ENCODE data around the gene MELTF.
A peak's percentile ranks its signal among the peaks of the same experiment; 100 is the strongest.

MELTF gene

DNA sequence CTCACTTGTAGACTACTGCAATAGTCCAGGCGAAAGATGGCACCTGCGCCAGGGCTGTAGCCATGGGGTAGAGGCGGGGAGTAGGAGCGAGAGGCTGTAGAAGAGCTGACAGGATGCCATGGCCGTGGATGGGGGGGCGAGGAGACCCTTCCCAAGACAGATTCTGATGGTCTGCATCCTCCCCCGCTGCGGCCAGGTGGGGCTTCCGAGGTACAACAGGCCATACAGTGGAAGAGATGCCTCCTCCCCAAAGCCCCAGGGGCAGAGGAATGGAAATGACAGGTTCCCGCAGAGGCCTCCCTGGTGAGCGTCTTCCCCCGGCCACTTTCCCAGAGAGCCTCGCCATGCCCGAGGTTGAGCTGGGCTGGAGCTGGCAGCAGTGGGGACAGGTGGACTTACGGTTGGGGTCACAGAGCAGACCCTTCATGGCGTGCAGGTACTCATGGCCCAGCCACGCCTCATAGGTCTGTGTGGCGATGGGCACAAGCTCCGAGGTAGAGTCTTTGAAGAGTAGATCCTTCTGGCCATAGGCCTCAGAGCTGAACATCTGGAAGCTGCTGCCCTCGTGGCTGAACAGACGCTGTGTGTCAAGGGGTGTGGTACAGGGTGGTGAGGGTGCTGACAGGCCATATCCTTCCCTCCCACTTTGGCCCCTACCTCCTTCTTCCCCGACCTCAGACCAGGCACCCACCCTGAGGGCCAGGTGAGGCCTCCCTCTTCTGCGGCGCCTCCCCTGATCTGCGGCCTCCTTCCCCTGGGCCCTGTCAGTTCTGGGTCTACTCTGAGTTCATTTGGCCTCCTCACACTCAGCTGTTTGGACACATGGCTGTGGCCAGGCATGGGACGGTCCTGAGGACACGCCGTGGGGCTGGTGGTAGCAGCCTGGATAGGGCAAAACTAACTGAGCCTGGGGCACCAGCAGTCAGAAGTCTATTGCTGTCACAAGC is 13.6 kb downstream of the MELTF start:
- TF ChIP-seq EZH2 (IDR thresholded peaks at IDR 0.05): no peak
- no peak for TF ChIP-seq FOXP2 (optimal IDR thresholded peaks at IDR 0.05; ENCODE audit: control extremely low read depth, extremely low read length, insufficient read depth)
- TF ChIP-seq POLR2AphosphoS5 (IDR thresholded peaks at IDR 0.05; ENCODE audit: borderline replicate concordance, low read depth, low read length): no peak
- H3K36me3 ChIP-seq (ENCODE audit: insufficient read depth, low read length): no peaks in the 10 kb centered on the region
- H3K9me3 ChIP-seq (ENCODE audit: low read depth, low read length): no peaks in the 10 kb centered on the region; the same call in 1 of the 2 replicates
- H3K4me3 ChIP-seq: no peak overlapping the region
- no peak overlapping the region for H3K9ac ChIP-seq (ENCODE audit: insufficient read length)
- no peak for DNase-seq (ENCODE audit: low read depth, low spot score)
- H3K27ac ChIP-seq: no peak overlapping the region

DNA sequence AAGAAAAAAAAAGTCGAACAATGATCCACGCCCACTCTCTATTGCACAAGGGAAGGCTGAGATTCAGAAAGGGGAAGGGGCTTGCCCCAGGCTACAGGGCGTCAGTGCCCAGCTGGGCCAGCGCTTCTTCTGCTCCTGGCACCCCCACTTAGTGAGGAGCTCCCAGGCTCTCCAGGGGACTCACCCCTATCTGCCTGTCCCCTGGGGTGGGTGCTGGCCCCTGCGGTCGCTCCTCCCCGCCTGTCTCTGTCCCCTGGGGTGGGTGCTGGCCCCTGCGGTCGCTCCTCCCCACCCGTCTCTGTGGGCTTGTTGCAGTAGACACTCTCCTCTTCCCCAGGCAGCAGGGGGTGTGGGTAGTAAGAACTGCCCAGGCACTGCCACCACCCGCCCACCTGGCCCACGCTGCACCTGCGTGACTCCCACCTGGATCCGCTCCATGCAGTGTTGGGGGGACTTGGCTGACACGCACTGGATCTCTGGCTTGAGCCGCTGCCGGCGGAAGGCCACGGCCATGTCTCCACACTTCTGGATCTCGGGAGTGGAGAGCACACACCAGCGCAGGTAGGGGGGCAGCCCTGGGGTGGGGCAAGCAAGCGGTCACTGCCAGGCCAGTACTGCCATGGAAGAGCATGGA is 14.6 kb downstream of the MELTF start:
- no peak overlapping the region for H3K27ac ChIP-seq
- H3K36me3 ChIP-seq (ENCODE audit: insufficient read depth, low read length): no peaks in the 10 kb centered on the region
- no peaks in the 10 kb centered on the region; the same call in 1 of the 2 replicates for H3K9me3 ChIP-seq (ENCODE audit: low read depth, low read length)
- no peak for TF ChIP-seq FOXP2 (optimal IDR thresholded peaks at IDR 0.05; ENCODE audit: control extremely low read depth, extremely low read length, insufficient read depth)
- no peak for TF ChIP-seq POLR2AphosphoS5 (IDR thresholded peaks at IDR 0.05; ENCODE audit: borderline replicate concordance, low read depth, low read length)
- TF ChIP-seq EZH2 (IDR thresholded peaks at IDR 0.05): no peak
- no peak overlapping the region for H3K9ac ChIP-seq (ENCODE audit: insufficient read length)
- no peak overlapping the region for H3K4me3 ChIP-seq
- DNase-seq (ENCODE audit: low read depth, low spot score): no peak

DNA sequence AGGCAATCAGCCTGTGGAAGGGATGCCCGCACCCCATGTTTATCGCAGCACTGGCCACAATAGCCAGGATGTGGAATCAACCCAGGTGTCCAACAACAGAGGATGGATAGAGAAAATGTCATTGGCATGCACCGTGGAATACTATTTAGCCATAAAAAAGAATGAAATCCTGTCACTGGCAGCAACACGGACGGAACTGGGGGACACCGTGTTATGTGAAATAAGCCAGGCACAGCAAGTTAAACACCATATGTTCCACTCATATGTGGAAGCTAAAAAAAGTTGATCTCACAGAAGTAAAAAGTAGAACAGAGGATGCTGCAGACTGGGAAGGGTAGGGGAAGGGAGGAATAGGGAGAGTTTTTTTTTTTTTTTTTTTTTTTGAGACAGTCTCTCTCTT is 15.6 kb downstream of the MELTF start:
- H3K4me3 ChIP-seq: no peak overlapping the region
- H3K9ac ChIP-seq (ENCODE audit: insufficient read length): no peak overlapping the region
- H3K27ac ChIP-seq: no peak overlapping the region
- TF ChIP-seq EZH2 (IDR thresholded peaks at IDR 0.05) (no peak), FOXP2 (optimal IDR thresholded peaks at IDR 0.05; ENCODE audit: control extremely low read depth, extremely low read length, insufficient read depth) (no peak), POLR2AphosphoS5 (IDR thresholded peaks at IDR 0.05; ENCODE audit: borderline replicate concordance, low read depth, low read length) (no peak)
- no peaks in the 10 kb centered on the region; the same call in 1 of the 2 replicates for H3K9me3 ChIP-seq (ENCODE audit: low read depth, low read length)
- no peak for DNase-seq (ENCODE audit: low read depth, low spot score)
- H3K36me3 ChIP-seq (ENCODE audit: insufficient read depth, low read length): no peaks in the 10 kb centered on the region

DNA sequence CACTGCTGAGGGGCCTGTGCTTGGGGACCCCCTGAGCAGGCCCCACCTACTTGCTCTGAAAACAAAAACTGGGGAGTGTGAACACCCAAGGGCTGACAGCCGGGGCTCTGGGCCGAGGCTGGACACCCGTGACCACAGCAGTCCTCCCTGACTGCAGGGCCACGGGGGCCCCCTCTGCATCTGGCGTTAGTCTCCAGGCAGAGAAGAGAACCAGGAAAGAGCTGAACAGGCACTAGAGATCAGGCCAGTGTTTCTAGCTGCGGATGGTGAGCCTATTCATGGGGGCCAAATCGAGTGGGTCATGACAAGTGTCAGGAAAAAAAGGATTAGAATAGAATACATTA is 17.1 kb downstream of the MELTF start:
- DNase-seq (ENCODE audit: low read depth, low spot score): no peak
- Histone ChIP-seq H3K27ac (0 out of 2 replicates have a peak overlapping the region, but pooled peaks have one; percentile 15), H3K36me3 (ENCODE audit: insufficient read depth, low read length) (no peaks in the 10 kb centered on the region), H3K9me3 (ENCODE audit: low read depth, low read length) (no peaks in the 10 kb centered on the region; the same call in 1 of the 2 replicates), H3K9ac (ENCODE audit: insufficient read length) (no peak overlapping the region), H3K4me3 (no peak overlapping the region)
- TF ChIP-seq FOXP2 (optimal IDR thresholded peaks at IDR 0.05; ENCODE audit: control extremely low read depth, extremely low read length, insufficient read depth) (no peak), EZH2 (IDR thresholded peaks at IDR 0.05) (no peak), POLR2AphosphoS5 (IDR thresholded peaks at IDR 0.05; ENCODE audit: borderline replicate concordance, low read depth, low read length) (no peak)

DNA sequence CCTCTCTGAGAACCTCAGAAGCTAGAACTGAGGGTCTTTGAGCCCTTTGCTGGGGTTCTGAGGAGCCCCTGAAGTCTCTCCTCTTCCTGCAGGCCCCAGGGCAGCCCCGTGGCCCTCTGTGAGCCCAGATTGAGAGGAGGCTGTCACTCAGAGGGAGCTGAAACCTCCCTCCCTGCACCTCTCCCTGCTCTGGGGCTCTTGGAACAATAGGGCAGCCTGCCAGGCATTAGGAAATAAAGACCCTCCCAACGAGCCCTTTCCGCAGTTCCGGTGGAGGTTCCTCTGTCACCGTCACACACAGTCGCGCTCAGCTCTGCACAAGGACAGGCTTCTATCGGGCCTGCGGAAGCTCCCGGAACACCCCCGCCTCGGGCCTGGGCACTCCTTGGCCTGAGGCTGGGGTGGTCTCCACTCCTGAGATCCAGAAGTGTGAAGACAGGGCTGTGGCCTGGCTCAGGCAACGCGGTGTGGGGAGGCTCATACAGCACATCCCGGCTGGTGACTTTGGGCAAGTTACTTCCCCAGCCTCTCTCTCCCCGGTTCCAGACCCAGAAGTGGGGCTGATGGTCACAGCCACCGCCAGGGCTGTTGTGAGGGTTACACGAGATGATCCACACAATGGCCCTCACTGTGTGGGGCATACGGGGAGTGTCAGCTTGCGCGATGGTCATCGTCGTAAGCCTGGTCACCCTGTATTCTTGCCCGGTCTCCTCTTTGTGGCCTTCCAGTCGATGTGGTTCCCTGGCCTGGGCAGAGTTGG is 17.7 kb downstream of the MELTF start:
- TF ChIP-seq FOXP2 (optimal IDR thresholded peaks at IDR 0.05; ENCODE audit: control extremely low read depth, extremely low read length, insufficient read depth): no peak
- H3K27ac ChIP-seq: no peak overlapping the region
- peak overlapping the region; percentile 3 for H3K9ac ChIP-seq (ENCODE audit: insufficient read length)
- DNase-seq (ENCODE audit: low read depth, low spot score): no peak
- no peak overlapping the region for H3K4me3 ChIP-seq
- no peaks in the 10 kb centered on the region; the same call in 1 of the 2 replicates for H3K9me3 ChIP-seq (ENCODE audit: low read depth, low read length)
- H3K36me3 ChIP-seq (ENCODE audit: insufficient read depth, low read length): no peaks in the 10 kb centered on the region

DNA sequence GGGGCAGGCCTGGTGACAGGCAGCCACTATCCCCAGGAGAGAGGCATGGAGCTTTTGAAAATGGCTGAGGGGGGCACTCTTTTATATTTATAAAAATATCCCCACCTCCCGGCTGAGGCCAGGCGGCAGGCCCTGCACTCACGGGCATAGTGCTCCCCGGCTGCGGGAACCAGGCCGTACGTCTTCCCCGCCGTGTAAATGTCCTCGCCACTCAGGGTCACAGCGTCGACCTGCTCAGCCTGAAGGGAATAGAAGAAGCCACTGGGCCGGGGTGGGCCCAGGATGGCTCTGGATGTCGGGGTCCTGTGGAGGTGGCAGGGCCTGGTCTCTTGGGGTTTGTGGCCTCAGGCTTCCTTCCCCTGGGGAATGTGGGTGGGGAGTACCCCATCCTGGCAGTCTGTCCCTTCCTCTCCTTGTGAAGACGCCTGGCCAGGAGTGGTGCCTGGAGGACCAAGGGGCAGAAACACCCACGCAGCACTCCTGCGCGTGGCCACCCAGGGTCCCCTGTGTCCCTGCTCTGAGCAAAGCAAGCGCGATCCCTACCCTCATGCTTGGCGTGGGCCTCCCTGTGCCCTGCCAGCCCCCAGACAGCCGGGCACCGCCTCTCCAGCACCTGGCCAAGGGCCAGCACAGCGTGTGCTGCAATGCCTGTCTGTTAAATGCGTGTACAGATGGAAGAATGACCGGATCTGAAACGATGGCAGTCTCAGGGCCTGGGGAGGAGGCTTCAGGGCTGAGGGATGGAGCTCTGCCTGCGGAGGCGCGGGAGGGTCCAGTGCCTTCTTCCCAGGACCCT is 18.9 kb downstream of the MELTF start:
- Histone ChIP-seq H3K9me3 (ENCODE audit: low read depth, low read length) (no peaks in the 10 kb centered on the region; the same call in 1 of the 2 replicates), H3K9ac (ENCODE audit: insufficient read length) (peak overlapping the region; percentile 17), H3K27ac (no peak overlapping the region), H3K4me3 (no peak overlapping the region), H3K36me3 (ENCODE audit: insufficient read depth, low read length) (no peaks in the 10 kb centered on the region)
- DNase-seq (ENCODE audit: low read depth, low spot score): no peak
- TF ChIP-seq EZH2 (IDR thresholded peaks at IDR 0.05): no peak
- TF ChIP-seq POLR2AphosphoS5 (IDR thresholded peaks at IDR 0.05; ENCODE audit: borderline replicate concordance, low read depth, low read length): no peak
- no peak for TF ChIP-seq FOXP2 (optimal IDR thresholded peaks at IDR 0.05; ENCODE audit: control extremely low read depth, extremely low read length, insufficient read depth)

DNA sequence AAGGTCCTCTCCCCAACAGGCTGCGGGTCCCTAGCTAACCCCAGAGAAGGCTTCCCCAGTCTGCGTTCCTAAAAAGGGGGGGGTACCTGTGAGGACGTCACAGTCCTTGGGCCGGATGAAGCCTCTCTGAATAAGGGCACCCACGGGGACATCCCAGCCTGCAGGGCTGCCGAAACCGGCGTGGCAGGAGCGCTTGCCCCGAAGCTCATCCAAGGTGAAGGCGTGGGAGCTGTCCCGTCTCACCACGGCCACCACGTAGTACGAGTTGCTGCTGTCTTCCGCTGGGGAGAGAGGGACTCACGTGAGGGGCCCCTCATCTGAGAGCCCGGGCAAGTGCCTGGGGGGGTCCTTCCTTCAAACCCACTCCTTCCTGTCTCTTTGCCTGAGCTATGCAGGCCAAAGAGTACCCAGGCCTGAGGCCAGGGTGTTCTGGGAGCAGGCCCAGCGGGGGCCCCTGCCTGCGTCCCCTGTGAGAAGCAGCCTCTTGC is 20.0 kb downstream of the MELTF start:
- no peak overlapping the region for H3K9ac ChIP-seq (ENCODE audit: insufficient read length)
- DNase-seq (ENCODE audit: low read depth, low spot score): no peak
- H3K9me3 ChIP-seq (ENCODE audit: low read depth, low read length): no peaks in the 10 kb centered on the region; the same call in 1 of the 2 replicates
- no peaks in the 10 kb centered on the region for H3K36me3 ChIP-seq (ENCODE audit: insufficient read depth, low read length)
- no peak overlapping the region for H3K4me3 ChIP-seq
- no peak overlapping the region for H3K27ac ChIP-seq
- TF ChIP-seq EZH2 (IDR thresholded peaks at IDR 0.05) (no peak), FOXP2 (optimal IDR thresholded peaks at IDR 0.05; ENCODE audit: control extremely low read depth, extremely low read length, insufficient read depth) (no peak), POLR2AphosphoS5 (IDR thresholded peaks at IDR 0.05; ENCODE audit: borderline replicate concordance, low read depth, low read length) (no peak)
